ENCODE measurements around the gene MAB21L1. TPM values are rescaled to one million over a fixed set of nuclear protein-coding genes. Genes with fewer than 3 reads are reported as not detected.

Gene MAB21L1
- total and polyA plus RNA-seq, 2 donors from 2014 or later = 0.17 to 0.47 TPM

- Histone ChIP-seq H3K27me3 (ENCODE audit: control insufficient read depth, insufficient read depth, low read length) (peaks cover 59% of the 10 kb centered on the region), H3K4me3 (ENCODE audit: low read length in 3 of 3) (peak overlapping the region; percentile 20 to 62 (median 56)), H3K9ac (ENCODE audit: low read length in 3 of 3) (no peak overlapping the region), H3K9me3 (ENCODE audit: control insufficient read depth in 2 of 3, insufficient read depth in 1 of 3, low read length in 3 of 3) (peaks cover 0 to 6% (median 0%) of the 10 kb centered on the region in 3 donors), H3K36me3 (ENCODE audit: control insufficient read depth in 2 of 3, insufficient read depth in 3 of 3, low read length in 3 of 3) (no peaks in the 10 kb centered on the region), H3K4me1 (ENCODE audit: control insufficient read depth in 2 of 3, insufficient read depth in 2 of 3, low read depth in 1 of 3, low read length in 3 of 3) (peaks cover 0 to 4% (median 0%) of the 10 kb centered on the region in 3 donors), H3K27ac (ENCODE audit: low read depth in 2 of 2, low read length in 2 of 2) (no peak overlapping the region)
- no peak for FAIRE-seq
- intact Hi-C loops (cut with DNase I) = no loop called here
- no peak for TF ChIP-seq CTCF (IDR thresholded peaks at IDR 0.05; ENCODE audit: borderline replicate concordance, extremely low read depth, insufficient read depth)
- DNase-seq = peak; percentile 57 to 77 (median 70)
These were observed 5.5 kb downstream of the MAB21L1 start for GRCh38 chr13:35470671-35471661.

- no peak for TF ChIP-seq CTCF (IDR thresholded peaks at IDR 0.05; ENCODE audit: borderline replicate concordance, extremely low read depth, insufficient read depth)
- Histone ChIP-seq H3K36me3 (ENCODE audit: control insufficient read depth in 2 of 3, insufficient read depth in 3 of 3, low read length in 3 of 3) (no peaks in the 10 kb centered on the region), H3K9me3 (ENCODE audit: control insufficient read depth in 2 of 3, insufficient read depth in 1 of 3, low read length in 3 of 3) (peaks cover 0 to 6% (median 0%) of the 10 kb centered on the region in 3 donors), H3K9ac (ENCODE audit: low read length in 3 of 3) (no peak overlapping the region), H3K4me1 (ENCODE audit: control insufficient read depth in 2 of 3, insufficient read depth in 2 of 3, low read depth in 1 of 3, low read length in 3 of 3) (peaks cover 0 to 4% (median 0%) of the 10 kb centered on the region in 3 donors), H3K27me3 (ENCODE audit: control insufficient read depth, insufficient read depth, low read length) (peaks cover 51% of the 10 kb centered on the region), H3K27ac (ENCODE audit: low read depth in 2 of 2, low read length in 2 of 2) (no peak overlapping the region), H3K4me3 (ENCODE audit: low read length in 3 of 3) (peak overlapping the region in 2 of 3 donors; percentile 56 to 62)
- no peak for FAIRE-seq
- DNase-seq = peak in 1 of 5 donors; percentile 2
- intact Hi-C loops (cut with DNase I) = no loop called here
These were observed 6.5 kb downstream of the MAB21L1 start for GRCh38 chr13:35469806-35470525.

GRCh38 chr13:35468195-35468594, 8.3 kb downstream of the MAB21L1 start:
- intact Hi-C loops (cut with DNase I) = no loop called here
- H3K27me3 ChIP-seq (ENCODE audit: control insufficient read depth, insufficient read depth, low read length) = peaks cover 35% of the 10 kb centered on the region
- H3K9me3 ChIP-seq (ENCODE audit: control insufficient read depth in 2 of 3, insufficient read depth in 1 of 3, low read length in 3 of 3) = peaks cover 0 to 6% (median 0%) of the 10 kb centered on the region in 3 donors
- no peak for DNase-seq
- no peak overlapping the region for H3K27ac ChIP-seq (ENCODE audit: low read depth in 2 of 2, low read length in 2 of 2)
- no peak for FAIRE-seq
- H3K4me3 ChIP-seq (ENCODE audit: low read length in 3 of 3) = no peak overlapping the region
- H3K4me1 ChIP-seq (ENCODE audit: control insufficient read depth in 2 of 3, insufficient read depth in 2 of 3, low read depth in 1 of 3, low read length in 3 of 3) = peaks cover 0 to 4% (median 0%) of the 10 kb centered on the region in 3 donors
- TF ChIP-seq CTCF (IDR thresholded peaks at IDR 0.05; ENCODE audit: borderline replicate concordance, extremely low read depth, insufficient read depth) = no peak
- H3K36me3 ChIP-seq (ENCODE audit: control insufficient read depth in 2 of 3, insufficient read depth in 3 of 3, low read length in 3 of 3) = no peaks in the 10 kb centered on the region
- no peak overlapping the region for H3K9ac ChIP-seq (ENCODE audit: low read length in 3 of 3)
